Measurements from ENCODE around the gene LAMP5. TPM values are rescaled to one million over a fixed set of nuclear protein-coding genes. Genes with fewer than 3 reads are reported as not detected.

The LAMP5 gene
- total and polyA plus RNA-seq, 2 experiments from 2014 or later, result 0.89 to 1.9 TPM

DNA sequence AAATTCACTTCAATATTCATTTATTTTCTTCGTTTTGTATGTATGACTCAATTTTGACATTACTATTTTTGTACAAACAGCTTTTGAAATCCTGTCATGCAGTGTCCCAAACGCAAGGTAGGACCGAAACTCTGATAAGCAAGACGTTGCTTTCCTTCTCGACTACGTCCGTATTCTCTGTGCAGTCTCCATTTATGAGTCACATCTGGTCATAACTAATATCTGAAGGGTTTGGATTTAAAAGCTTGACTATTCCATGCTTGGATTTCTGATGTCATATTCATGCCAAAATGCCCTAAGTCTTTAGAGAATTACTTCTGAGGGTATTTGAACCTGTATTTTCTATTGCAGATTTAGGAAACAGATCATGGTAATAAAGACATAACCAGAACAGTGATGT, 37.8 kb upstream of the LAMP5 start:
- H3K27me3 ChIP-seq, result no peaks in the 10 kb centered on the region
- DNase-seq (ENCODE audit: low read depth in 1 of 2, low spot score in 1 of 2), result no peak
- H3K27ac ChIP-seq, result no peak overlapping the region
- H3K4me1 ChIP-seq (ENCODE audit: low read depth), result no peaks in the 10 kb centered on the region
- no peaks in the 10 kb centered on the region for H3K9me3 ChIP-seq (ENCODE audit: low read depth)
- TF ChIP-seq, protein P1, sequence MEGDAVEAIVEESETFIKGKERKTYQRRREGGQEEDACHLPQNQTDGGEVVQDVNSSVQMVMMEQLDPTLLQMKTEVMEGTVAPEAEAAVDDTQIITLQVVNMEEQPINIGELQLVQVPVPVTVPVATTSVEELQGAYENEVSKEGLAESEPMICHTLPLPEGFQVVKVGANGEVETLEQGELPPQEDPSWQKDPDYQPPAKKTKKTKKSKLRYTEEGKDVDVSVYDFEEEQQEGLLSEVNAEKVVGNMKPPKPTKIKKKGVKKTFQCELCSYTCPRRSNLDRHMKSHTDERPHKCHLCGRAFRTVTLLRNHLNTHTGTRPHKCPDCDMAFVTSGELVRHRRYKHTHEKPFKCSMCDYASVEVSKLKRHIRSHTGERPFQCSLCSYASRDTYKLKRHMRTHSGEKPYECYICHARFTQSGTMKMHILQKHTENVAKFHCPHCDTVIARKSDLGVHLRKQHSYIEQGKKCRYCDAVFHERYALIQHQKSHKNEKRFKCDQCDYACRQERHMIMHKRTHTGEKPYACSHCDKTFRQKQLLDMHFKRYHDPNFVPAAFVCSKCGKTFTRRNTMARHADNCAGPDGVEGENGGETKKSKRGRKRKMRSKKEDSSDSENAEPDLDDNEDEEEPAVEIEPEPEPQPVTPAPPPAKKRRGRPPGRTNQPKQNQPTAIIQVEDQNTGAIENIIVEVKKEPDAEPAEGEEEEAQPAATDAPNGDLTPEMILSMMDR (IDR thresholded peaks at IDR 0.05; ENCODE audit: low read depth, low read length), result no peak
- no peak overlapping the region for H3K4me3 ChIP-seq
- H3K36me3 ChIP-seq, result no peaks in the 10 kb centered on the region

DNA sequence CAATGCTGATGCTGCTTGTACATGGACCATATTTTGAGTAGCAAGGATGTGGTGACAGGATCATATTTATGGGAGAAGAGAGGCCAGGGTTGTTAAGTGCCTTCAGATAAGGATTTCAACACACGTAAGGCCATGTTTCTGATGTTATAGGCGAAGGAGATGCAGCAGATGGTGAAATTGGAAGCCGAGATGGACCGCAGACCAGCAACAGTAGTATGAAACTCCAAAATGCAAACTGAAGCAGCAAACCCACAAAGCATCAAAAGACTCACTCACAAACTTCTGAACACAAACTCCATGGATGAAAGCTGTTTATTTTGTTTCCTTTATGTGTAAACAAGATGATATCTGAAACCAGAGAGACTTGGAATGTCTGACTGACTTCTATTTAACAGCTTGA, 35.6 kb upstream of the LAMP5 start:
- Histone ChIP-seq H3K4me1 (ENCODE audit: low read depth) (no peaks in the 10 kb centered on the region), H3K27me3 (peaks cover 8% of the 10 kb centered on the region), H3K4me3 (no peak overlapping the region), H3K27ac (no peak overlapping the region), H3K36me3 (no peaks in the 10 kb centered on the region), H3K9me3 (ENCODE audit: low read depth) (no peaks in the 10 kb centered on the region)
- no peak for DNase-seq (ENCODE audit: low read depth in 1 of 2, low spot score in 1 of 2)
- TF ChIP-seq, protein P1 (IDR thresholded peaks at IDR 0.05; ENCODE audit: low read depth, low read length), result no peak

DNA sequence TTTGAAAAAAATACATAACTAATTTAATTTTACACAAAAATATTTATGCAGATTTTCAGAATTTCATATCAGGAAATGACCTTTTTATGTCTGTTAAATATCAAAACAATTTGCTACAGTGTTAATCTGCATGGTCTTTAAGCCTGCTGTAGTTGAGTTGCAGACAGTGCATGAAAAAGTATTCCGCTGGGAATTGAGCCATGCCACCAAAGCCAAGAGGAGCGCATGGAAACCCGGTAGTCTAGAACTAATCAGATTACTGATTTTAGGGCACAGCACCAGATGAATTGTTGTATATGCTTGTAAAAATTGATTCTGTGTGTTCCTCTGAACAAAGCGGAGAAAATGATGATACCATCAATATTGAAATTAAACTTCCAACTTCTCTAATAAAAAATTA, 34.3 kb upstream of the LAMP5 start:
- no peak overlapping the region for H3K27ac ChIP-seq
- no peaks in the 10 kb centered on the region for H3K9me3 ChIP-seq (ENCODE audit: low read depth)
- DNase-seq (ENCODE audit: low read depth in 1 of 2, low spot score in 1 of 2), result no peak
- H3K36me3 ChIP-seq, result no peaks in the 10 kb centered on the region
- peaks cover 8% of the 10 kb centered on the region for H3K27me3 ChIP-seq
- TF ChIP-seq, protein P1 (IDR thresholded peaks at IDR 0.05; ENCODE audit: low read depth, low read length), result no peak
- no peaks in the 10 kb centered on the region for H3K4me1 ChIP-seq (ENCODE audit: low read depth)
- H3K4me3 ChIP-seq, result no peak overlapping the region

- H3K4me1 ChIP-seq (ENCODE audit: low read depth), result no peaks in the 10 kb centered on the region
- H3K36me3 ChIP-seq, result no peaks in the 10 kb centered on the region
- H3K9me3 ChIP-seq (ENCODE audit: low read depth), result no peaks in the 10 kb centered on the region
- no peak for DNase-seq (ENCODE audit: low read depth in 1 of 2, low spot score in 1 of 2)
- H3K27me3 ChIP-seq, result peaks cover 8% of the 10 kb centered on the region
- H3K27ac ChIP-seq, result no peak overlapping the region
- no peak overlapping the region for H3K4me3 ChIP-seq
- TF ChIP-seq, protein P1 (IDR thresholded peaks at IDR 0.05; ENCODE audit: low read depth, low read length), result no peak
Observed at GRCh38 chr20:9482180-9482579, 32.2 kb upstream of the LAMP5 start.

DNA sequence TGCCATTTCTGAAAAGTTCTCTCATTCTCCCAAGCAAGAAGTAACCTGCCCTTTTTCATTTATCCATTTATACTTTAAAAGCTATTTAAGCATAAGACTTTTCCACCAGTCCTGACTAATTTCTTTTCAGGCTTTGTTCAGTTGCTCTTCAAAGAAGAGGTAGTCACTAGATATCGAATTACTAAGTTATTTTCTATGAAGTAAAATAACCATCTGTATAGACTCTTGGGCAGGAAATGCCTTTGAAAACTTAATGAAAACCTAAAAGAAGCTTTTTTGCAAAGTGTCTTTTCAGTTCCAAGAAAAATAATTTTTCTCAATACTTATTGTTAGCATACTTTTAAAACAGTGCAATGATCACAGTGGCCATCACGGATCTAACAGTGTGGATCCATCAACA, 31.3 kb upstream of the LAMP5 start:
- Histone ChIP-seq H3K4me1 (ENCODE audit: low read depth) (no peaks in the 10 kb centered on the region), H3K27ac (no peak overlapping the region), H3K27me3 (peaks cover 8% of the 10 kb centered on the region), H3K9me3 (ENCODE audit: low read depth) (no peaks in the 10 kb centered on the region), H3K4me3 (no peak overlapping the region), H3K36me3 (no peaks in the 10 kb centered on the region)
- DNase-seq (ENCODE audit: low read depth in 1 of 2, low spot score in 1 of 2), result no peak
- TF ChIP-seq, protein P1 (IDR thresholded peaks at IDR 0.05; ENCODE audit: low read depth, low read length), result no peak

All from cardiac muscle cell (in vitro differentiated cells and primary cell).